HG03439 (cell line): ENCODE measurements around the gene IQCF2.
"Not testable (repeated sequence)": the region's sequence is repeated elsewhere in the genome, so short reads cannot be mapped to it uniquely, and the experiment has no call there.

Source experiments
- ATAC-seq: cut with Tn5 transposase; IDR thresholded peaks from one replicate; pipeline ENCODE4 v1.9.1; 2021; ENCODE audit warnings: mild to moderate bottlenecking, moderate library complexity; ENCODE audit not compliant: unreplicated experiment

The IQCF2 gene

DNA sequence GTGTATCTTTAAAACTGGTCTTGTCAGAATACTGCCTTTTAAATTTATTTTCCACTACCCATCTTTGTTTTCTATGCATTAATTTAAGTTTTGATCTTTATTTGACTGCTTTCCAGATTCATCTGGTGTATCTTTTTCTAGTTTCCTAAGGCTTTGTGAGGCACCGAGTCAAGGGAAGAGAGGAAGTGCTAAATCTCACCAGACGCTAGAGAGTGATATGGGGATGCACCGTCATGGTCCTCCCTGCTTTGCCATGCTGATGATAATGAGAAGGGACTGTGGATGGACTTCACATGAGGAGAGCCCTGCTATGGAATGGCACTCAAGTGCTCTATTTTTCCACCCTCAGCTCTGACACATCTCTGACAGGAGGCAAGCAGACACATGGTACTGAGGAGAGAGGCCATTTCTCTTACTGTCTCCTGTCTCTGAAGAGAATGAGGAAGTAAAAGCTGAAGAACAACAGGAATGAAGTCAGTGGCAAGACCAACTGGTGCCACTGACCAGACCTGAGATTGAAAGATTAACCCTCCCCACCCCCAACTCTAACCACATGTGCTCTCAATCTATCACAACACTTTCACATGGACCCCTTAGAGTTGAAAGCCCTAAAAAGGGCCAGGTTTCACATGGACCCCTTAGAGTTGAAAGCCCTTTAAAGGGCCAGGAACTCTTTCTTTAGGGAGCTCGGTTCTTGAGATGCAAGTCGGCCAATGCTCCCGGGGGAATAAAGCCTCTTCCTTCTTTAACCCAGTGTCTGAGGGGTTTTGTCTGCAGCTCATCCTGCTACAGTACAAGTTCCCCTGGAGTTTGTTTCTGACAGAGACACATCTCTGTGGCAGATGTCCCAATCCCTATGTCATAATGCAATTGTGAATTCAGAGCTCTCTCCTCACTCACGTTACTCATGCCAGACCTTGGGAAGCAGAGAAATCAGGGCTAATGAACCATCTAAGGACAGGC lies at the start of gene IQCF2:
Gene IQCF2, plus strand, starts transcription at position 913 of the 963 bp plus-strand sequence. CDS start 52 bp downstream, outside the sequence.
- no peak for ATAC-seq

DNA sequence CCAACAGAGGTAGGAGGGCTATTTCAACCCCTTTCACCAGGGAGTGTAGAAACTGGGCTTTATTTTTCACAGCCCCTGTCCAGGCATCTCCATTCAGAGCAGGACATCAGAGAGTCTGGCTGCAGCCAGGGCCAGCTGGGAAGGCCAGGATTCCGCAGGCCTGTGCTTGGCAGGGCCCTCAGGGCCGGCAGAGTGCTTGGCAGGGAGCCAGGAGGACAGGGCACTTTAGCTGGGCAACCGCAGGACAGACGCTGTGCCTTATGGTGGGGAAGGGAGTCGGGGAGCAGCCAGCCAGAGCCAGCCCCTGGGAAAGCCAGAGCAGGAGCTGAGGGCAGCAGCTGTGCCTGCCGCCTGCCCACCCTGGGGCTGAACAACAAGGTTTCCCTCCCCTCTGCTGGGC lies 47.9 kb upstream of the IQCF2 start:
- ATAC-seq: no peak

- no peak for ATAC-seq
These were observed 47.4 kb upstream of the IQCF2 start for GRCh38 chr3:51814034-51814433.

- ATAC-seq: no peak
These were observed 45.8 kb upstream of the IQCF2 start for GRCh38 chr3:51815614-51816013.

DNA sequence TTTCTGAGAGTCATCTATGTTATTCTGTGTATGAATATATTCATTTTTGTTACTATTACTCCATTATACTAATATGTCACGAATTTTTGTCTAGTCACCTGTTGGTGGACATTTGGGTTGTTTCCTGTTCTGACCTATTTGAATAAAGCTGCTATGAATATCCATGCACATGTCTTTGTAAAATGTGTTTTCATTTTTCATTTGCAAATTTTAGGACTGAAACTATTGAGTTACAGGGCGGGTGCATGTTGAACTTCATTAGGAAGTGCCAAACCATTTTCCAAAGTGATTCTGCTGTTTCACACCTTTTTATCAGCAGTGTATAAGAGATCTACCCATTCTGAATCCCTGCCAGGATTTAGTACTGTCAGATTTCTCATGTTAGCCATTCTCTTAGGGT lies 44.7 kb upstream of the IQCF2 start:
- no peak for ATAC-seq

DNA sequence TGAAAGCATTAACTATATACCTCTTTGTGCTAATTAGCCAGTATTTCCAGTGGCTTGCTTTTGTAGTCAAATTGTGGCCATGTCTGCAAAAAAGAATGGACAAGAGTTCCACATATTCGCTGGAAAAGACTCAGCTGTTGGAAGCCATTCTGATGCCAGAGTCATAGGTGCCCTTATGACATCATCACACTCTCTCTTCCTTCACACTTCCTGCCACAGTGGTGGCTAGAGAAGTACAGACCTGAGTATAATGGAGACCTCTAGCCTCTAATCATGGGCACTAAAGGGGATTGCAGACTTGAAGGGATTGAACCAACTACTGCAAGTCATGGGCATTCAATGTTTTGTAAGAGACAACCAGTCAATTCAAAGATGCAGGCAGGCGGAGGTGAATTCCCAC lies 44.0 kb upstream of the IQCF2 start:
- no peak for ATAC-seq

- no peak for ATAC-seq
These were observed 42.3 kb upstream of the IQCF2 start for GRCh38 chr3:51819151-51819550.

DNA sequence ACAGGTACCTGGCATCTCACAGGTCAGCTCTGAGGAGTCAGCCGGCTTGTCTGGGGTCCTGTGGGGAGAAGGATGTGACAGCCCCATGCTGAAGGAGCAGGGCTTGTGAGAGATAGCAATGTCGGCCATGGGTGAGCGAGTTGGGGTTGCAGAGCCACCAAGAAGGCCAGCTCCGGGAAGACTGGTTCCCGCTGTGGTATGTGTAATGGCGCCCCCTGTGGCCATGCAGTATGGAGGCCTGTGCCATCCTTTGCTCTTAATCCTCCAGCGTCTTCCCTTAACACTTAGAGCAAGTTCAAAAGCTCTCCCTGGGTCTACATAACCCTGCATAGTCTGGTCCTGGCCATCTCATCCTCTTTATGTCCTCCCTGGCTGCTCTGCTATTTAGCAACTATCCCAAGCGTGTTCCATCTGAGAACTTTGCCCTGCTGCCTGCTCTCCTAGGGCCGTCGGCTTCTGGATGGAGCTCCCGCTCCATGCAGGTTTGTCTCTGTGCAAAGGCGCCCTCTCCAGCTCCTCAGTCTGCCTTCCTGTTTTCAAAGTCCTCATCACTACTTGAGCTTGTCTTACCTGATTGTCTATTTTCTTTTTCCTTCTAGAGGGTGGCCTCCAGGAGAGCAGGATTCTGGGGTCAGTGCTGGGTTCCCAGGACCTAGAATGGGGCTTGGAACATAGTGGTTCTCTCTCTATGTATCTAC lies 41.6 kb upstream of the IQCF2 start:
- no peak for ATAC-seq

DNA sequence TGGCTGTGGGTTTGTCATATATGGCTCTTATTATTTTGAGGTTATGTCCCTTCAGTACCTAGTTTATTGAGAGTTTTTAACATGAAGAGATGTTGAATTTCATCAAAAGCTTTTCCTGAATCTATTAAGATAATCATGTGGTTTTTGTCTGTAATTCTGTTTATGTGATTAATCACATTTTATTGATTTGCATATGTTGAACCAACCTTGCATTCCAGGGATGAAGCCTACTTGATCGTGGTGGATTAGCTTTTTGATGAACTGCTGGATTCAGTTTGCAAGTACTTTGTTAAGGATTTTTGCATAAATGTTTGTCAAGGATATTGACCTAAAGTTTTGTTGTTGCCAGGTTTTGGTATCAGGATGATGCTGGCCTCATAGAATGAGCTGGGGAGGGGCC lies 33.1 kb upstream of the IQCF2 start:
- ATAC-seq: no peak

GRCh38 chr3:51830345-51830744 lies 31.1 kb upstream of the IQCF2 start:
- no peak for ATAC-seq

DNA sequence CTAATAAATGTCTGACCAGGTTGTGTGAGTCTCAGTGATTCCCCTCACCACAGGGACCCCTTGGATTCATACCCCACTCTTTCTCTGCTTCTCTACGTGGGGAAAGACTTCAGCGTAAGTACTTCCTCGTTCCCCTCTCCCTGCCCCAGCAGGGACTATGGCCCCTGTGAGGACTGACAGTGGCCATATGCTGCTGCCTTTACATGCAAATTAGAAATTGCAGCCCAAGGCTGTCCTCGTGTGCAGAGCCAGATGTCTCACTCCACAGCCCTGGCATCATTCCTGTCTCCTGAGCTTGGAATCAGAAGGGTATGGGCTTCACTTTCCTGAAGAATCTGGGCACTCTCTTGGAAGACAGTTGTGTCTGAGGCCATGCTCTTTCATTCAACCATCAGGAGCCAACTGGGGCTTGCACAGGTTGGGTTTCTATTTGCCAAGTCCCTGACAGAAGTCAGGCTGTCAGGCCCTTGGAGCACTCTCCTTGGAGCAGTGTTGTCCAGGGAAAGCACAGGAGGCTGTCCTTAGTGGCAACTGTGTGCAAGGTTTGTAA lies 30.5 kb upstream of the IQCF2 start:
- ATAC-seq: no peak

- ATAC-seq: no peak
These were observed 24.8 kb upstream of the IQCF2 start for GRCh38 chr3:51836606-51837005.

GRCh38 chr3:51845129-51845528 lies 16.3 kb upstream of the IQCF2 start:
- ATAC-seq: no peak

GRCh38 chr3:51855411-51855810 lies 6.0 kb upstream of the IQCF2 start:
- not testable (repeated sequence) for ATAC-seq

DNA sequence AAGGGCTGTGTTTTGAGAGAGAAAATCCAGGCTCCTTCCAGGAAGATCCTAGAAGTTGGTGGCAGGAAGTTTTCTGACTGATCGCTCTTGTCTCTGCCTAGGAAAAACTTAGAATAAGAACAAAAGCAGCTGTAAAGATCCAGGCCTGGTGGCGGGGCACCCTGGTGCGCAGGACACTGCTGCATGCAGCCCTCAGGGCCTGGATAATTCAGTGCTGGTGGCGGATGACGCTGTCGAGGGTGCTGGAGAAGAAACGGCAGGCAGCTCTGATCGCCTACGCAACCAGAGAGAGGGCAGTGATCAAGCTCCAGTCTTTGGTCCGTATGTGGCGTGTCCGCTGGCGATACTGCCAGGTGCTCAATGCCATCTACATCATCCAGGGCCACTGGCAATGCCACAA lies 1.5 kb downstream of the IQCF2 start:
- no peak for ATAC-seq

DNA sequence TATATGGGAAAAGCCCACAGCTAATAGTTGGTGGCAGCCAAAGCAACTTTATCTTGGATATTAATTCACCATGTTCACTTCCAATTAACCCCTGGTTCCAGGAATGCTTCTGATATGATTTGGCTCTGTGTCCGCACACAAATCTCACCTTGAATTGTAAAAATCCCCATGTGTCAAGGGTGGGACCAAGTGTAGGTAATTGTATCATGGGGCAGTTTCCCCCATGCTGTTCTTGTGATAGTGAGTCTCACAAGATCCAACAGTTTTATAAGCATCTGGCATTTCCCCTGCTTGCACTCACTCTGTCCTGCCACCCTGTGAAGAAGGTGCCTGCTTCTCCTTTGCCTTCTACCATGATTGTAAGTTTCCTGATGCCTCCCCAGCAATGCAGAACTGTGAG lies 7.5 kb downstream of the IQCF2 start:
- ATAC-seq: not testable (repeated sequence)

- ATAC-seq: no peak
These were observed 7.9 kb downstream of the IQCF2 start for GRCh38 chr3:51869304-51869703.

GRCh38 chr3:51873253-51873766 lies 11.9 kb downstream of the IQCF2 start:
- ATAC-seq: no peak

DNA sequence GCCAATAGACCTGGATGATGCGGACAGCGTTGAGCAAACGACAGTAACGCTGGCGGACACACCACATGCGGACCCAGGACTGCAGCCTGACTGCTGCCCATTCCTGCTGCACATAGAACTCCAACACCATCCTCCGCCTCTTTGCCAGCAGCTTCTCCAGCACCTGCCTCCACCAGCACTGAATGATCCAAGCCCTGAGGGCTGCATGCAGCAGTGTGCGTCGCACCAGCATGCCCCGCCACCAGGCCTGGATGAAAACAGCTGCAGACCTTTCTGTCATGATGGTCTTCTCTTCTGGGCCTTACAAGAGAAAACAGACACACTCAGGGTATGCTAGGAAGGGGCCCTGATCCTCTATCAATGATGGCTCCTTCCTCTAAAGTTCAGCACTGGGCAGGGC lies 12.5 kb downstream of the IQCF2 start:
- ATAC-seq: no peak

DNA sequence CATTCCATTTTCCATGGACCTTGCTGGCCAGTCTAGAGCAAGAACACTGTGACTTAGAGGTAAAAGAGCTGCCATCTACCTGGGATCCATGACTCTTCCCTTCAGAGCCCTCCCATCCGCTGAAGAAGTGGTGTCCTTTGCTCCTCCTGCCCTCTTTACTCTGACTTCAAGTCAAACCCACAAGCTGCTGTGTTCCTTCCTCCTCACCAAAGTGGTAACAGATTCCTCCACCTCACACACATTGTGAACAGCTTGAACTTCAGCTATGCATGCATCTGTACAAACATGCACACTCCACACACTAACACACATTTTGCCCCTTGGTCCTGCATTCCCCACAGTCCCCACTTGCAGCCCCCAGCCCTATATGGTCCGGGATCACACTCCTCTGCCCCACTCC lies 13.0 kb downstream of the IQCF2 start:
- ATAC-seq: no peak

DNA sequence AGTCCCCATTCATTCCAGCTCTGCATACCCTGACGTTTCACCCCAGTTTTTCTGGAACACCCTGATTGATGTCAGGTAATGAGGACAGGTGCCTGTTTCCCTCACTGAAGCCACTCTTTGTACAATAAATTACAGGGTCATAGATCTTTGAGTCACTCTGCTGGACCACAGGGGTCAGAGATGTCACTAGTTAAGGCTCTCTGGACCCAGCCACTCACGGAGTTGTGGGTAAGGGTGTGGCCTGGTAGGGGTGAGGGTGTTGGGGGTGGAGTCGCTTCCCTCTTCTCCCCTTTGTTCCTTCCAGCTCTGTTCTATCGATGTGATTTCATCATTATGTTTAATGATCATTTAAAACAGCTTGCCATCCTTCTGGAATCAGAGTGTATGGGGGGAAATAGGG lies 13.5 kb downstream of the IQCF2 start:
- ATAC-seq: no peak

- no peak for ATAC-seq
These were observed 14.1 kb downstream of the IQCF2 start, which contains the start of gene IQCF5 for GRCh38 chr3:51875501-51875900. Gene IQCF5 (minus strand): TSS chr3:51875601. CDS start chr3:51875531, 70 bp downstream.
